HG02623 (cell line): ENCODE results near the gene MGAT4C.

ENCODE experiments used
- ATAC-seq: cut with Tn5 transposase; IDR thresholded peaks from one replicate; pipeline ENCODE4 v1.9.1; 2021; ENCODE audit warnings: moderate library complexity; ENCODE audit not compliant: unreplicated experiment

MGAT4C gene

DNA sequence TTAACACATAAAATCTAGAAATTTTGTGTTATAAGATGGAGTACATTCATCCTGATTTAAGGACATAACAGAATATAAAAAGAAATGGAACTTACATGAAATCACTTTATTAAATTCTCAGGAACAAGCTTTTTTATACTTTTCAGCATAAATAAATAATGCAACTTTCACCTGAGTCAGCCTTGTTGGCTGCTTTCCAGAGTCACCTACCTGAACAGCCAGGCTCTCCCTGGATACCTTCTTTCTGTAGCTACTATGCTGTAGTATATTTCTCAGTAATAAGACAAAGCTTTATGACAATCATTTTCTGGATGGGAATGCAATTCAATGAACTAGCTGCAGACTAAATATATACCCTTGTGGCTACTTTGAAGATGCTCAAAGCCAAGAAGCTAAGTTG is 270.2 kb downstream of the MGAT4C start:
- ATAC-seq, result no peak

DNA sequence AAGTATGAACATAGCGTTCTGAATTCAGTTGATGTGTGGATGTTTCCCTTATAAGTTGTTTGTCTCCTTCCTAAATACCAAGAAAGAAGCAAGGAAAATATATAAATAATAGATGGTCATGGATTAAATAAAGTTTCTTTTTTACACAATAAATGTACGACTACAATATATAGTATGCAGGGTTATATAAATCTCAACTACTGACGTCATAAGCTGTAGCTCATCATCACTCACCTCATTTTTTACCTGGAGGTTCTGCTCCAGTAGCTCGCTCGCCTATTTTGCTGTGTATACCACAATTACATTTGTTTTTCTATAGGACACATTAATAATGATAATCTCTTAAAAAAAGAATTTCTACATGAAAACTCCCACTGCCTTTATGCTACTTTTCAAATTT is 272.6 kb downstream of the MGAT4C start:
- no peak for ATAC-seq

DNA sequence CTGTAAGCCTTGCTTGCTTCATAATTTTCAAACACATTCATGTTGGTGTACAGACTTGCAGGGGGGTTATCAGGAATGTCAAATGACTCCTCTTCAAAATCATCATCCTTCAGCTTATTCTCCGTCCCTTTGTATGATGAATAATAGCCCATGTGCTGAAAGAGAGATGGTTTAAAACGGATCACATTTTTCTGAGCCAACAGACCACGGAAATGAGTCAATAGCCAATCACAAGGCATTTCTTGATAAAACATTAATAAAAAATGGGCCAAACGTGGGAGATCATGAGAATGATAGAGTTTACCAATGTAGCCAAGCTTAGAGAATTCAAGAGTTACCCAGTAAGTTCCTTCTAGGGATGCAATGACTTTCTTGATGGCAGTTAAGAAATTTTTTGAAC is 276.6 kb downstream of the MGAT4C start:
- no peak for ATAC-seq

DNA sequence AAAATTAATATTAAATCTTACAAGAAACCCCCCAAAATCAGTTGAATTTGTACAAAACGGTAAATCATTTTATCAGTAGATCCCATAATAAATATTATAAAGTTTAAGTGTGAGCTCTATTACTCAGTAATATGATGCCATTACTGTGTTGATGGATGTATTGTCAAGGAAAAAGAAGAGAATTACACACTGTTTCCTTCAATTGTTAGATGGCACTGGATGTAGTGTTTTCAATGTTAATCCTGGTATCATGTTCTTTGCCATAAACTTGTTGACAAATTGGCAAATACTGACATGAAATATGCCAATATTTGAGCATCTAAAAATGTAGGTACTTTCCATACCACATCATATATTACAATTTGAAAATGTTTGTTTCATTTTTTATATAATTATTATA is 280.5 kb downstream of the MGAT4C start:
- ATAC-seq, result no peak

DNA sequence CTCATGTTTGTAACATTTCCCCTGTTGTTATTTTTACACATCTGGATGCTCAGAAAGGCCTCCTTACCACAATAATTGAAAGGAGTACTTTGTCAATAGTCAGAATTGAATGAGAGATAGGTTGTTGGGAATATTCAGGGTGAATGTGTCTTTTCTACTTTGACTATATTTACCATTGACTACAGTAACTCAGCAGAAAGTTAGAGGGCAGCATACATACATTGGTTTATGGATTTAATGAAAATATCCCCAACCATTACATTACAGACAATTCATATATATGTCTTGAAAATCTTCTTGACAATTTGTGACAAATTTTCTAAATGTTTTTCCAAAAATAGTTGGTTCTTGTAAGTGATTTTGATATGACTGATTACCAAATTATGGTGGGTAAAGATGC is 284.4 kb downstream of the MGAT4C start:
- no peak for ATAC-seq

DNA sequence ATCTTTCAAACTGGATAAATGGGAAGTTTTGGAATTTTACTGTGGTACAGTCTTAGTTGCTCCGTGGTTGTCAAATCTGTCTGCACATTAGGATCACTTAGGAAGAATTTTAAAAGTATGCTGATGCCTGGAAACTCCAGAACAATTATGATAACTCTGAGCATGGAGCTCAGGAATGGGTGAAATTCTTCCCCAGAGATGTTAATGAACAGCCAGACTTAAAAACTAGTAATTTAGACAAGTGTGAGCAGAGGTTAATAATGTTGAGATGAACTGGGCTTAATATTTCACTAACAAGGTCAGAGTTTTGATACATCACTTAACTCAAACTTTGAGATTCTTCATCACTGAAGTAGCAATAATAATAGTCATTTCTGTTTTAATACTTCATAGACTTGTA is 287.6 kb downstream of the MGAT4C start:
- no peak for ATAC-seq

DNA sequence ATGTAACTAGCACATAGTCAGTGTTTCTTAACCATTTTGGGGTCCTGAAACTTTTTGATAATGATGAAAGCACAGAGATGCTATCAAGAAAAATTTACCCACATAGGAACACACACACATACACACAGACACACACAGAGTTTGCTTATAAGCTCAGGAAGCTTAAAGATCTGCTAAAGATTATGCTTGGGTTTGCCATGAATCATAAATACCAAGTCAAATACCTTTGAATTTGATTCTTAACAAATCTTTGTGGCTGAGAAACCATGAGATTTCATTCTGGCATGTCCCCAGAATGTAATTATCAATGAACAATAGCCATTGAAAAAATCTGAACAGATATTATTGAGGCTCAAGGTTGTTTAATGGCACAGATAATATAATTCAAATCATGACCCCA is 292.9 kb downstream of the MGAT4C start:
- ATAC-seq, result no peak

DNA sequence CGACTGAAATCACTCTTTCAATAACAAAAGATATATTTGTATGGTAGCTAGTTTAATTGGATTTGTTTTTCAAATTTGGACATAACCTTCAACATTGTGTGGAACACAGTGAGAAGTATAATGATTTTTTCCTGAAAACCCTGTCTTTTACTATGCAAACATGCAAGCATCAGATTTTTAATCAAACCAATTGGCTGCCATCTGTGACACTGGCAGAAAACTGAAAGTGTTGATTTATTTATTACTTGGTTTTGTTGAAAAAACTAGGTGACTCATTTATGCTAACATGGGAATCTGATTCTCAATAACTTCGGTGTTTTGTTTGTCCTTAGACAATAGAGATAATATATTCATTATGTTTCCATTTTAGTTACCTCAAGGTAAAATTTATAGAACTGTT is 300.1 kb downstream of the MGAT4C start:
- no peak for ATAC-seq

DNA sequence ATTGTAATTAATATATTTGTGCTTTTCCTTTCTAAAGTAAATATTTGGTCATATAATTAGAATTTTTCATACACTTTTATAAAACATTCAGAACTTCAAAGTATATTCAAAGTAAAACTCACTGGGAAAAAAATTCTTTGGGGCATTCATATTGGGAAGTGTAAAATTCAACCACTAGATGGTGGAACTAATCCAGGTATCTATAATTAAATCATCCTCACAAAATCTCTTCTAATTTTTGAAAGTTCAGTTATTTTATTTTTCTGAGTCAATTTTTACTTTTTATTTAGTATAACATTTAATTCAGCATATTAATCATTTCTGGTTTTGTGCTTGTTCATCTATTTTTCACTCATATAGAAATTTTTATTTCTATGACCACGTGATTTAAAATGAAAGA is 301.1 kb downstream of the MGAT4C start:
- ATAC-seq, result no peak

DNA sequence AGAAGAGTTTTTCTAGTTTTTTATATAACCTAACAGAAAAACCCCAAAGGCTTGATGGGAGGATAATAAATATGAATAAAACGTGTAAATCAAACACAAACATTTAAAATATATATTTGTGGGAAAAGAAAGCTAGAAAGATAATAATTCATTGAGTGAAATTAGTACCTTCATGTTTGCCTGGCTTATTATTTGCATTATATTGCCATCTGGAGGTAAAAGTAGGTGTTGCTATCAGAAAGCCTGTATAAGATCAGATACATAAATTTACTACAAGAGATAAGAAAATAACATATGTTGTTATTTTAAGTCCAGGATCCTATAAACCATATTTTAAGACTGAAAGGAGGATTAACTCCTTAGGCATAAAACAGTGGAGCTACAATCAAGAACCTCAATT is 304.4 kb downstream of the MGAT4C start:
- ATAC-seq, result no peak

DNA sequence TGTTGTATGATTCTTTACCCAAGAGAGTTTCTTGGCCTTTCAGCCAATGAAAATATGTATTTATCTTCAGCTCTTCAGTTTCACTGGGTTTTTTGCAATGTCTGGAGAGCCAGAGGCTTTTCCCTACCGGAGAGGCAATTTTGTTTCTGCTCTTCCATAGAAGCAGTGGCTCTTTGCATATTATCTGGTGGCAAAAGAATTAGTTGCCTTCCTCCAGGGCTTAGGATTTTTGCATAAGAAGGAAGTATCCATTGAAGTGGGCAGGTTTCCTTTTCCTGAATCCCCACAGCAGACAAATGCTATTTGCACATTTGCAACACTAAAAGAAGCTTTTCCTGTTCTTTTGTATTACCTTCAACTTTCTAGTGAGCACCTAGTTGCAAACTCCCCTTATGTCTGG is 306.9 kb downstream of the MGAT4C start:
- ATAC-seq, result no peak

DNA sequence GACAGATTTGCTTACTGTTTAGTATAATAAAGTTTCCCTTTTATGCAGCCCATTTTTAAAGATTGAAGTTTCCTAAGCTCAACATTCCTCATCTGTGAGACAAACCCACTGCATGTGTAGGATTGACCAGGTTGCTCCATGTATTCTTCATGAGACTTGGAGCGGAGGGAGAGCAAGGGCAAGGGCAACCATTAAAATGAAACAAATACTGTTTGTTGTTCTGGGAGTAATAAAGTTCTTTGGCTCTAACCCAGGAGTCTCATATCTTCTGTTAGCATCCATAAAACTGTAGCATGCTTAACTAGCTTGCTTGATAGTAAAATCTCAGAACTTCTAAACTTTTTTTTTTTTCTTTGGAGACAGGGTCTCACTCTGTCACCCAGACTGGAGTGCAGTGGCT is 307.9 kb downstream of the MGAT4C start:
- no peak for ATAC-seq

DNA sequence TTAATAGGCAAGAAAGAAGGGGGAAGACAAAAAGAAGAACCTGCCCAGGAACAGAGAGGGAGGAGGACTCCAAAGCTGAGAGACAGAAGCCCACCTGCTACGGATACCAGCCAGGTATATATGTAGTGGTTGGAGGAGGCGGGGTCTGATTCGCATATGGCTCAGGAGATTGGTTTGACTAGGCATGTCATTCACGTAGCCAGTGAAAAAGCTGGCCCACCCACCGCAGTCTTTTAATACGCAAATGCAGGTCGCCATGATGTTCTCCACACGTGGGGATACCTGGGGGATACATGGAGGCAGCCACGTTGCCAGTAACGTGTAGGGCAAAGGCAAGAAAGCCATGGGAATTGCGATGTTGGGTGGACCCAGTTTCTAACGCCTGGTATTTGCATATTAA is 308.9 kb downstream of the MGAT4C start:
- ATAC-seq, result no peak

DNA sequence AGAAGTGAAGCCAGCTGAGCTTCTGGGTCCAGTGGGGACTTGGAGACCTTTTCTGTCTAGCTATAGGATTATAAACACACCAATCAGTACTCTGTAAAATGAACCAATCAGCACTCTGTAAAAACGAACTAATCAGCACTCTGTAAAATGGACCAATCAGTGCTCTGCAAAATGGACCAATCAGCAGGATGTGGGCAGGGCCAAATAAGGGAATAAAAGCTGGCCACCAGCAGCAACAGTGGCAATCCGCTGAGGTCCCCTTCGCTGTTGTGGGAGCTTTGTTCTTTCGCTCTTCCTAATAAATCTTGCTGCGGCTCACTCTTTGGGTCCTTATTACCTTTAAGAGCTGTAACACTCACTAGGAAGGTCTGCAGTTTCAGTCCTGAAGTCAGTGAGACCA is 309.8 kb downstream of the MGAT4C start:
- no peak for ATAC-seq

DNA sequence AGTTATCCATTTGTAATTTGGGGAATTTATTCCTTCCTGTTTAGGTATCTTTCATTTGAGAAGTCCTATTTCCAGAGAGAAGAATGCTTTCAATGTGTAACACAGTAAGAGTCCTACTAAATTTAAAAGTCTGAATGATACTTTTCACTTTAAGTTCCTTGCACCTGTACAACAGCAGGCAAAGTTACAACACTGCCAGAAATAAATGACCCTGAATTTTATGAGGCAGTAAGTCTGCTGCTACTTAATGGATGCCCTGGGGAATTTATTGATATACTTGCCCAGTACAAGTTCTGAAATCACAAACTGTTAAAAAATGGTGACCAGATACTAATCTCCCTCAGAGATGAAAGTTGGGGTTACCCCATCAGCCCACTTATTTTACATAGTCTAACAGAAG is 329.0 kb downstream of the MGAT4C start:
- ATAC-seq, result no peak

DNA sequence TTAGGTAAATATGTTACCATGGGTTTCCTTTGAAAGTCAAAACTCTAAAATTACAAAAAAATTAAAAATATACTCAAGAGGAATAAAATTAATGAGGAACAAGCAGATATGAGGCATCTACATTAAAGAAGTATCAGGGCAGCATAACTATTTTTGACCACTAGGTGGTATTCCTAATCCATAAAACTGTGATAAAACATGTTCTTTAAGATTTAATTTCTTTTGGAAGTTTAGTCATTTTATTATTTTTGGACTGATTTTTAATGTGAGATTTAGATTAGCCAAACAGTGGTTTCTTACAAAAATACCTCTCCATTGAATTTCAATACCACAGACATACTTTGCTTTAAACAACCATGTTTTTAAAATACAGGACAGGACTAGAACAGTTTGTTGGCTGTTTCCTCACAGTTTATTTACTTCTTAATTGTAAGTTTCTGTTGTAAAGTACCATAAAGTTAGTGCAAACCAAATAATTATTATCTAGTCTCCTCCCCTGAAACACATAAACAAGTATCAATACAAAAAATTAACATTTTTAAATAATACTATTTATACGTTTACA is 332.3 kb downstream of the MGAT4C start:
- ATAC-seq, result no peak

DNA sequence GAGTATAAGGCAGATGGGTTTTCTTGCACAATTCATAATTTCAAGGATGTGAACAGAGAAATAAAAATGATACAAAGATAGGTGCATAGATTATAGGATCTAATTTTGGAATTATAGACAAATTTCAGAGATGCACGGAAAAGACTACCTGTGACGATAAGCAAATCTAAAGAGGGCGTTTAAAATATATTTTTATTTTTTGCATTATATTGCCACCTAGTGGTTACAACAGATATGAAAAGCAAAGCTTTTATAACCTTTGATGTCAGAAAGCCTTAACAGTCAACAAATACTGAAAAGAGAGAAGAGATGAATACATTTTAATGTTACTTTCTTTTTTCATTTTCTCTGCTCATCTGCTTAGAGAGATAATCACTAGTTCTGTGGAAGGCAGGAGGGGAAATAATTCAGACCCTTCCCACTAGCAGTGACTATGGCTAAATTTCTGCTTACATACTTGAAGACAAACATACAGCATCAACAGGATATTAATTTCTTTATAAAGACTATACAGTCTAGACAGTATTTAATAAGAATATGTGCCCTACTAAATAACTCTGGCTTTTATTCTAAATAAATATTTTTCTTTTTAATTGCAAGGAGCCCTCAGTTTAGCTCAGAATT is 335.8 kb downstream of the MGAT4C start:
- peak; percentile 57 for ATAC-seq
